ENCODE data around the gene PAQR8. TPM values are rescaled to one million over a fixed set of nuclear protein-coding genes. Genes with fewer than 3 reads are reported as not detected.

PAQR8 gene
- total RNA-seq, 1 experiment from 2014 or later = 0.44 TPM

DNA sequence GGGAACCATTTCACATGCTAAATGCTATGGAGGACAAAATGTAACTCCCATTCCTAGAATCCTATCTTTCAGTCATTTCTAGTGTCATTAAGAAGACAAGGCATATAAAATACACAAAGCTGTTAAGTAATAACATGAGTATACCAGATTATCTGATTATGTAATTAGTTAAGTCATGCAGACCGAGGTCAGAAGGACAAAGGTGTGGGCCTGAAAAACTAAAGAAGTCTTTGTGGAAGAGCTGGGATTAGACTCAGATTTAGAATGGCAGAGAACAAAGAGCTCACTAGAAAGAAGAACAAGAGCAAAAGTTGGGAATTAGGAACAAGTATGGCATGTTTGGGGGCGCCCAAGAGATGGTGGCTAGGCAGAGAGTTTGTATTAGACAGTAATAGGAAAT, 95.1 kb downstream of the PAQR8 start:
- no peaks in the 10 kb centered on the region for H3K27me3 ChIP-seq (ENCODE audit: low read length)
- H3K4me1 ChIP-seq (ENCODE audit: insufficient read depth, low read length) = peaks cover 12% of the 10 kb centered on the region
- no peak overlapping the region for H2AFZ ChIP-seq (ENCODE audit: low read length)
- ChIA-PET CTCF (no interaction called here), POLR2A (ENCODE audit: unreplicated experiment) (no interaction called here)
- no peaks in the 10 kb centered on the region for H3K9me2 ChIP-seq (replicated peaks; ENCODE audit: low read length)
- H3K27ac ChIP-seq (ENCODE audit: low read length) = no peak overlapping the region
- H3K4me2 ChIP-seq (ENCODE audit: low read length) = no peak overlapping the region
- no TSS peak for BruUV-seq (replicated peaks)
- peaks cover 3% of the 10 kb centered on the region for H3F3A ChIP-seq (ENCODE audit: low read length, unreplicated experiment)
- H3K36me3 ChIP-seq (ENCODE audit: low read depth, low read length) = no peaks in the 10 kb centered on the region
- no peaks in the 10 kb centered on the region for H4K20me1 ChIP-seq (ENCODE audit: low read length)
- no peak overlapping the region for H3K9ac ChIP-seq (ENCODE audit: low read length)
- no peak for ATAC-seq
- H3K9me3 ChIP-seq (ENCODE audit: low read length) = no peaks in the 10 kb centered on the region
- no peaks in the 10 kb centered on the region for H3K79me2 ChIP-seq (ENCODE audit: low read length)
- H3K4me3 ChIP-seq (ENCODE audit: low read length) = no peak overlapping the region
- TF ChIP-seq, protein P1, sequence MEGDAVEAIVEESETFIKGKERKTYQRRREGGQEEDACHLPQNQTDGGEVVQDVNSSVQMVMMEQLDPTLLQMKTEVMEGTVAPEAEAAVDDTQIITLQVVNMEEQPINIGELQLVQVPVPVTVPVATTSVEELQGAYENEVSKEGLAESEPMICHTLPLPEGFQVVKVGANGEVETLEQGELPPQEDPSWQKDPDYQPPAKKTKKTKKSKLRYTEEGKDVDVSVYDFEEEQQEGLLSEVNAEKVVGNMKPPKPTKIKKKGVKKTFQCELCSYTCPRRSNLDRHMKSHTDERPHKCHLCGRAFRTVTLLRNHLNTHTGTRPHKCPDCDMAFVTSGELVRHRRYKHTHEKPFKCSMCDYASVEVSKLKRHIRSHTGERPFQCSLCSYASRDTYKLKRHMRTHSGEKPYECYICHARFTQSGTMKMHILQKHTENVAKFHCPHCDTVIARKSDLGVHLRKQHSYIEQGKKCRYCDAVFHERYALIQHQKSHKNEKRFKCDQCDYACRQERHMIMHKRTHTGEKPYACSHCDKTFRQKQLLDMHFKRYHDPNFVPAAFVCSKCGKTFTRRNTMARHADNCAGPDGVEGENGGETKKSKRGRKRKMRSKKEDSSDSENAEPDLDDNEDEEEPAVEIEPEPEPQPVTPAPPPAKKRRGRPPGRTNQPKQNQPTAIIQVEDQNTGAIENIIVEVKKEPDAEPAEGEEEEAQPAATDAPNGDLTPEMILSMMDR (conservative IDR thresholded peaks at IDR 0.05; ENCODE audit: low read depth, low read length) = no peak
- TF ChIP-seq EZH2phosphoT487 (IDR thresholded peaks at IDR 0.05; ENCODE audit: borderline replicate concordance, low read length) = no peak
- TF ChIP-seq EZH2 (IDR thresholded peaks at IDR 0.05; ENCODE audit: low read length, unreplicated experiment) = no peak
- intact Hi-C loops (cut with micrococcal nuclease) = no loop called here
- no peak for DNase-seq

Other genes with a start within 250 kb of the PAQR8 start
- gene IL17A, start 175.8 kb upstream of the PAQR8 start, total RNA-seq (2014; rRNA removed) = not detected in 2 replicates
- not detected in 2 replicates for gene IL17F, start 117.7 kb upstream of the PAQR8 start, total RNA-seq (2014; rRNA removed)
- gene MCM3, start 77.4 kb upstream of the PAQR8 start, total RNA-seq (2014; rRNA removed) = 201 and 203 TPM in 2 replicates
- gene EFHC1, start 58.2 kb downstream of the PAQR8 start, total RNA-seq (2014; rRNA removed) = 14.5 and 22.4 TPM in 2 replicates
- 17.7 and 19.6 TPM in 2 replicates for gene TRAM2, start 214.9 kb downstream of the PAQR8 start, total RNA-seq (2014; rRNA removed)

Data from PC-3 (cell line).